ENCODE results near the gene PCBD2. TPM values are rescaled to one million over a fixed set of nuclear protein-coding genes. Genes with fewer than 3 reads are reported as not detected.
"Not testable (repeated sequence)": the region's sequence is repeated elsewhere in the genome, so short reads cannot be mapped to it uniquely, and the experiment has no call there.

Gene PCBD2
- total RNA-seq = 10.6 TPM
- 10 to 100 TPM; 10.3 to 12.5 (median 11.5) TPM for polyA plus RNA-seq

DNA sequence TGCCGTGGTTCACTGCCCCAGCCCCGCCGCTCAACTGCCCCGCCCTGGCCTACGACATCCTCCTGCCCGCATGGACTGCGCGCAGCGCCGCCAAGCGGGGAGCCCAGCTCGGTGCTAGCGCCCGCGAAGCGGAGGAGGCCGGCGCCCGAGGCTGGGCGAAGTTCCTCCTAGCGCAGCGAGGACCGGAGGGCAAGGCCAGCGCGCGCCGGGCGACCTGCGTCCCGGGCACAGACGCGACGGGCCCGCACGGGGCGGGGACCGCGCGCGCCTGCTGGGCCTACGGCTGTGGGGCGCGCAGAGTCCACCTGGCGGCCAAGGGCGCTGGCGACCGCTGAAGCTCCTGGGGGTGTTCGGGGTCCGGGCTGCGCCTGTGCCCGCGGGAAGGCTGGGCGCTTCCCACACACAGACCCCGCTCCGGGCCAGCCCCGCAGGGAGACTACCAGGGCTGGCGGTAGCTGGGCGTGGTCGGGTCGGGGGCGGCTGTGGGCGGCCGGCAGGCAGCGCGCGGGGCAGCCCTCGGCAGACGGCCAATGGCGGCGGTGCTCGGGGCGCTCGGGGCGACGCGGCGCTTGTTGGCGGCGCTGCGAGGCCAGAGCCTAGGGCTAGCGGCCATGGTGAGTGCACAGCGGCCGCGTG, at the start of gene PCBD2:
TSS of gene PCBD2 (plus strand) at position 522 of the 636 bp plus-strand sequence. CDS start at position 531, 9 bp downstream.
- H3K36me3 ChIP-seq (ENCODE audit: control insufficient read depth, insufficient read depth, low read length) = peaks cover 11% of the 10 kb centered on the region
- H3K9me3 ChIP-seq (ENCODE audit: control insufficient read depth in 2 of 2, low read length in 2 of 2) = no peaks in the 10 kb centered on the region
- H3K27me3 ChIP-seq (ENCODE audit: control insufficient read depth, insufficient read depth, low read length) = no peaks in the 10 kb centered on the region
- Mint-ChIP-seq H3K27ac (peak within 1 kb of the TSS; percentile 98 to 100 (median 98)), H3K27me3 (no peaks in the 10 kb centered on the region), H3K4me3 (peak within 1 kb of the TSS; percentile 95 to 98 (median 97)), H3K9me3 (no peaks in the 10 kb centered on the region), H3K4me1 (peaks cover 0 to 17% (median 8%) of the 10 kb centered on the region in 4 donors), H3K36me3 (peaks cover 9% of the 10 kb centered on the region)
- ATAC-seq (ENCODE audit: low read depth in 2 of 2) = peak; percentile 89 to 91
- peak; percentile 80 to 96 (median 91) for DNase-seq
- peak within 1 kb of the TSS; percentile 89 for H3K4me3 ChIP-seq (ENCODE audit: low read depth, low read length)
- H3K27ac ChIP-seq (ENCODE audit: insufficient read depth, low read length, poor library complexity, severe bottlenecking) = peak within 1 kb of the TSS; percentile 91
- H3K4me1 ChIP-seq (ENCODE audit: control insufficient read depth, insufficient read depth, low read length, poor library complexity, severe bottlenecking) = peaks cover 4% of the 10 kb centered on the region

DNA sequence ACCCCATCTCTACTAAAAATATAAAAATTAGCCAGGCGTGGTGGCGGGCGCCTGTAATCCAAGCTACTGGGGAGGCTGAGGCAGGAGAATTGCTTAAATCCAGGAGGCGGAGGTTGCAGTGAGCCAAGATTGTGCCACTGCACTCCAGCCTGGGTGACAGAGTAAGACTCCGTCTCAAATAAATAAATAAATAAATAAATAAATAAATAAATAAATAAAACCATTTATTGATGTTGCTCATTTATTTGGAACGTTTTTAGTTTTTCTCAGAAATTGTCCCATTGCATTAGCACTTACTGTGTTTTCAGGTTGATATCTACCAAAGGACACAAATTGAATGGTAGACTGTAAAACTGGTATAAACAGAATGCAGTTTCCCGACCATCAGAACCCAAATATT, 48.5 kb upstream of the PCBD2 start:
- H3K9me3 Mint-ChIP-seq; H3K4me3 ChIP-seq (ENCODE audit: low read depth, low read length); DNase-seq; H3K27me3 Mint-ChIP-seq; H3K9me3 ChIP-seq (ENCODE audit: control insufficient read depth in 2 of 2, low read length in 2 of 2); H3K27me3 ChIP-seq (ENCODE audit: control insufficient read depth, insufficient read depth, low read length); H3K4me3 Mint-ChIP-seq; H3K4me1 ChIP-seq (ENCODE audit: control insufficient read depth, insufficient read depth, low read length, poor library complexity, severe bottlenecking); H3K27ac ChIP-seq (ENCODE audit: insufficient read depth, low read length, poor library complexity, severe bottlenecking); ATAC-seq (ENCODE audit: low read depth in 2 of 2); H3K27ac Mint-ChIP-seq: not testable (repeated sequence)
- H3K36me3 ChIP-seq (ENCODE audit: control insufficient read depth, insufficient read depth, low read length) = peaks cover 46% of the 10 kb centered on the region
- Mint-ChIP-seq H3K36me3 (peaks cover 34% of the 10 kb centered on the region), H3K4me1 (peaks cover 11 to 41% (median 24%) of the 10 kb centered on the region in 4 donors)

DNA sequence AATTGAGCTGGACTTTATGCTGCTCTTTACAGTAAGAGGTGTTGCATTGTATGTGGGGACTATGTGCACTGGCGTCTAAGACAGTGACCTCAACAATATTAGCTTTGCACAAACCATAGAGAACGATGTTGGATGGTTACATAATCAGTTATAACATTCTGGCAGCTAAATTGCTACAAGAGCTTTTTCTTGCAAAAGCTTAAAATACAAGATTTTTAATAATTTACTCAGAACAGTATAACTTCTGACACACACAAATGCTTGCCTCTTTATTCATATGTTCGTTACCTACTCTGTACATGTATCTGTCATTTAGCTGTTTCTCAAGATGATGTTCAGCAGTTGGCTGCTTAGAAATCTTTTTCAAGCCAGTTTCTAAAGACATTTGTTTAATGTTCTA, 47.5 kb upstream of the PCBD2 start:
- Histone ChIP-seq H3K4me3 (ENCODE audit: low read depth, low read length) (no peak overlapping the region), H3K9me3 (ENCODE audit: control insufficient read depth in 2 of 2, low read length in 2 of 2) (no peaks in the 10 kb centered on the region), H3K27ac (ENCODE audit: insufficient read depth, low read length, poor library complexity, severe bottlenecking) (no peak overlapping the region), H3K4me1 (ENCODE audit: control insufficient read depth, insufficient read depth, low read length, poor library complexity, severe bottlenecking) (peaks cover 6% of the 10 kb centered on the region), H3K36me3 (ENCODE audit: control insufficient read depth, insufficient read depth, low read length) (peaks cover 46% of the 10 kb centered on the region), H3K27me3 (ENCODE audit: control insufficient read depth, insufficient read depth, low read length) (no peaks in the 10 kb centered on the region)
- ATAC-seq (ENCODE audit: low read depth in 2 of 2) (no peak), DNase-seq (no peak)
- Mint-ChIP-seq H3K9me3 (no peaks in the 10 kb centered on the region), H3K4me3 (no peak overlapping the region), H3K36me3 (peaks cover 32% of the 10 kb centered on the region), H3K27me3 (no peaks in the 10 kb centered on the region), H3K27ac (peak overlapping the region in 1 of 3 donors; percentile 52), H3K4me1 (peaks cover 9 to 33% (median 19%) of the 10 kb centered on the region in 4 donors)

DNA sequence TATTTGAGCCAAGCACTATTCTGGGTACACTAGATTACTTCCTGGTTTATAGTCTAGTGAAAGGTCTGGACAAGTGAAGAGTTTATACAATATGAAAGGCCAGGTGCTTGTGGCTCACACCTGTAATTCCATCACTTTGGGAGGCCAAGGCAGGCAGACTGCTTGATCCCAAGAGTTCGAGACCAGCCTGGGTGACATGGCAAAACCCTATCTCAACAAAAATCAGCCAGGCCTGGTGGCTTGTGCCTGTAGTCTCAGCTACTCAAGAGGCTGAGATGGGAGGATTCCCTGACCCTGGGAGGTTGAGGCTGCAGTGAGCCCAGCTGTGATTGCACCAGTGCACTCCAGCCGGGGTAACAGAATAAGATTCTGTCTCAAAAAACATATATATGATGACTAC, 40.2 kb upstream of the PCBD2 start:
- Histone ChIP-seq H3K4me3 (ENCODE audit: low read depth, low read length) (no peak overlapping the region), H3K36me3 (ENCODE audit: control insufficient read depth, insufficient read depth, low read length) (peaks cover 4% of the 10 kb centered on the region), H3K27me3 (ENCODE audit: control insufficient read depth, insufficient read depth, low read length) (no peaks in the 10 kb centered on the region), H3K4me1 (ENCODE audit: control insufficient read depth, insufficient read depth, low read length, poor library complexity, severe bottlenecking) (no peaks in the 10 kb centered on the region), H3K9me3 (ENCODE audit: control insufficient read depth in 2 of 2, low read length in 2 of 2) (no peaks in the 10 kb centered on the region), H3K27ac (ENCODE audit: insufficient read depth, low read length, poor library complexity, severe bottlenecking) (no peak overlapping the region)
- H3K27me3 Mint-ChIP-seq = no peaks in the 10 kb centered on the region
- ATAC-seq (ENCODE audit: low read depth in 2 of 2) = no peak
- H3K9me3 Mint-ChIP-seq = no peaks in the 10 kb centered on the region
- no peak overlapping the region for H3K27ac Mint-ChIP-seq
- H3K4me1 Mint-ChIP-seq = peaks cover 0 to 4% (median 0%) of the 10 kb centered on the region in 4 donors
- no peak overlapping the region for H3K4me3 Mint-ChIP-seq
- peaks cover 13% of the 10 kb centered on the region for H3K36me3 Mint-ChIP-seq
- no peak for DNase-seq

DNA sequence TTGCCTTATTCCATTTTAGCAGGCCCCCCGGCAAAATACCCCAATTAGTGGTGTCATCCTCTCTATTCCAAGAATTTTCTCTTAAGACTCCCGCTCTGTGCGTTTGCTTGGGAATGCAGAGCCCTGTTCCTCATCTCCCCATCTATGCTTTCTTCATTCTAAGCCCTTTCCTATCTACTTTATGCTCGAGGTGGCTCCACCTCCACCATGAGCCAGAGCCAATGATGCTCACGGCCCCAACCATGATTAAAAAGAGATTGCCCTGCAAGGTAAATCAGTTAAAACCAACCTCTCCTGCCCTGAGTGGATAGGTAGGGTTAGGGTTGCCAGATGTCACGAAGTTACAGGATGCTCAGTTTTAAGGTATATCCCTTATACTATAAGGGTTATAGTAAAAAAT, 31.4 kb upstream of the PCBD2 start:
- H3K4me3 Mint-ChIP-seq = peak overlapping the region; percentile 95 to 96 (median 96)
- peaks cover 6% of the 10 kb centered on the region for H3K36me3 Mint-ChIP-seq
- peak overlapping the region; percentile 90 to 98 (median 97) for H3K27ac Mint-ChIP-seq
- Histone ChIP-seq H3K36me3 (ENCODE audit: control insufficient read depth, insufficient read depth, low read length) (no peaks in the 10 kb centered on the region), H3K27me3 (ENCODE audit: control insufficient read depth, insufficient read depth, low read length) (no peaks in the 10 kb centered on the region), H3K4me1 (ENCODE audit: control insufficient read depth, insufficient read depth, low read length, poor library complexity, severe bottlenecking) (peaks cover 35% of the 10 kb centered on the region), H3K9me3 (ENCODE audit: control insufficient read depth in 2 of 2, low read length in 2 of 2) (no peaks in the 10 kb centered on the region), H3K27ac (ENCODE audit: insufficient read depth, low read length, poor library complexity, severe bottlenecking) (peak overlapping the region; percentile 88), H3K4me3 (ENCODE audit: low read depth, low read length) (peak overlapping the region; percentile 89)
- peaks cover 22 to 45% (median 32%) of the 10 kb centered on the region in 4 donors for H3K4me1 Mint-ChIP-seq
- H3K27me3 Mint-ChIP-seq = no peaks in the 10 kb centered on the region
- no peak for ATAC-seq (ENCODE audit: low read depth in 2 of 2)
- peak in 2 of 3 donors; percentile 11 to 47 for DNase-seq
- H3K9me3 Mint-ChIP-seq = no peaks in the 10 kb centered on the region

DNA sequence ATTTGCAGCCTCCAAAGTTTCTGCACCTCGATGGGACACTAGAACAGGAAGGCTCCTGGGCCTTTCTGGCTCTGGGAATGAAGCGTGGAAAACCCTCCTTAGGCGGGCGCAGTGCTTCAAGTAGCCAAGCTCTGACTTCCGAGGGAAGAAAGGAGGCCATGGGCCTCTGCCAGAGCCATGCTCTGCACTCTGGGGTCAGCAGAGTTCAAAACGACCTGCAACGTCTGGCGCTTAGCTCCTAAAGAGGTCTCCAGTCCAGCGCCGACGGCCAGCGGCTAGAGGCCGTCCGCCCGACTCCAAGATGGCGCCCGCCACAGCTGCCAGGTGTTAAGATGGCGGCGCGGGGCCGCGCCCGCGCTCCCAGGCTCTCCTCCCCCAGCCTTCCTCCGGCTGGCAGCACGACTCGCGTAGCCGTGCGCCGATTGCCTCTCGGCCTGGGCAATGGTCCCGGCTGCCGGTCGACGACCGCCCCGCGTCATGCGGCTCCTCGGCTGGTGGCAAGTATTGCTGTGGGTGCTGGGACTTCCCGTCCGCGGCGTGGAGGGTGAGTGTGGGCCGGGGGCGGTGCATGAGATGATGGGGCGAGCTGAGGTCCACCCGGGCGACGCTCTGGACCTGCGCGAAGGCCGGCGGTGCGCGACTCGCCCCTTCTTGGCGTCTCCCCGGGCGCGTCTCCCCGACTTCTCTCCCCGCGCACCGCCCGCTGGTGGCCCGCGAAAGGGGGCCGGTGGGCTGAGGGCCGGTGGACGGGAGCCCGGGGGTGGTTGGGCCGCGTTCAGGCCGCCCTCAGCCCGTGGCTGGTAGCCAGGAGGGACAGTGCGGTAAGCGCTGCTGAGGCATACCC, 30.7 kb upstream of the PCBD2 start, which contains the start of gene TXNDC15:
TSS of gene TXNDC15 (plus strand) at position 385 of the 844 bp plus-strand sequence. CDS start at position 442, 57 bp downstream.
- Mint-ChIP-seq H3K36me3 (peaks cover 9% of the 10 kb centered on the region), H3K27ac (peak within 1 kb of the TSS; percentile 93 to 98 (median 97)), H3K9me3 (no peaks in the 10 kb centered on the region), H3K4me1 (peaks cover 27 to 51% (median 35%) of the 10 kb centered on the region in 4 donors), H3K4me3 (peak within 1 kb of the TSS; percentile 95 to 96 (median 96)), H3K27me3 (no peaks in the 10 kb centered on the region)
- Histone ChIP-seq H3K27me3 (ENCODE audit: control insufficient read depth, insufficient read depth, low read length) (no peaks in the 10 kb centered on the region), H3K4me1 (ENCODE audit: control insufficient read depth, insufficient read depth, low read length, poor library complexity, severe bottlenecking) (peaks cover 35% of the 10 kb centered on the region), H3K4me3 (ENCODE audit: low read depth, low read length) (peak within 1 kb of the TSS; percentile 96), H3K36me3 (ENCODE audit: control insufficient read depth, insufficient read depth, low read length) (no peaks in the 10 kb centered on the region), H3K9me3 (ENCODE audit: control insufficient read depth in 2 of 2, low read length in 2 of 2) (no peaks in the 10 kb centered on the region), H3K27ac (ENCODE audit: insufficient read depth, low read length, poor library complexity, severe bottlenecking) (peak within 1 kb of the TSS; percentile 88)
- ATAC-seq (ENCODE audit: low read depth in 2 of 2) = peak; percentile 92 to 96
- peak; percentile 76 to 90 (median 81) for DNase-seq

DNA sequence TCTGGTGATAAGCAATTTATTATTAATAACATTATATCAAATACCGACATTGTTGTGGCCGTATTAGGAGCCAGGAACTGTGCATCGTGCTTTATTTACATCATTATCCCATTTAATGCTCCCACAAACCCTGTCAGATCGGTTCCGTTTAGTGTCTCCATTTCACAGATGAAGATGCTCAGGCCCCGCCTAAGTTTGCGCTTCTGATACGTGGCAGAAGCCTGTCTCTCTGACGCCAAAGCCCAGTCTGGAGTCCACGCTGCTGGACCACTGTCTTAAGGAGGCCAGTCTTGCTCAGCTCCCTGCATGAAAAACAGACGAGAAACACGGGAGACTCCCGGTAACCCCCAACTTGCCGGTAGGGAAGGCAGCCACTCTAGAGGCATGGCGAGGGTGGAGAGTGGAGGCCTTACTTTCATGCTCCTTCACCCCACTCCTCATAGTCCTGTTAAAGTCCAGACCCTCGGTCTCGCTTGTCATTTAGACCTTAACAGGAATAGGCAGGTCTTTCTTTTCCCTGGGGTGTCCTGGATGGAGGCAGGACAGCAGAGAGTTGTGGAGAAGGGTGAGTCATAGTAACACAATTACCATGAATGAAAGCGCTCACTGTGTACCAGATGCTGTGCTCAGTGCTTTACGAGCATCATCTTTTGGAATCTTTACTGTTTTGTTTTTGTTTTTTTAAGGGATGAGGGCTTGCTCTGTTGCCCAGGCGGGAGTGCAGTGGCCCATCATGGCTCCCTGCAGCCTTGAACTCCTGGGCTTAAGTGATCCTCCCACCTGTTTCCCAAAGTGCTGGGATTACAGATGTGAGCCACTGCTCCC, 29.9 kb upstream of the PCBD2 start:
- DNase-seq (peak; percentile 3 to 69 (median 12)), ATAC-seq (ENCODE audit: low read depth in 2 of 2) (peak in 1 of 2 donors; percentile 19)
- Mint-ChIP-seq H3K27ac (peak overlapping the region; percentile 82 to 98 (median 97)), H3K4me1 (peaks cover 27 to 59% (median 42%) of the 10 kb centered on the region in 4 donors), H3K27me3 (no peaks in the 10 kb centered on the region), H3K4me3 (peak overlapping the region; percentile 95 to 96 (median 96)), H3K9me3 (no peaks in the 10 kb centered on the region), H3K36me3 (peaks cover 12% of the 10 kb centered on the region)
- Histone ChIP-seq H3K27ac (ENCODE audit: insufficient read depth, low read length, poor library complexity, severe bottlenecking) (peak overlapping the region; percentile 88), H3K9me3 (ENCODE audit: control insufficient read depth in 2 of 2, low read length in 2 of 2) (no peaks in the 10 kb centered on the region), H3K4me1 (ENCODE audit: control insufficient read depth, insufficient read depth, low read length, poor library complexity, severe bottlenecking) (peaks cover 35% of the 10 kb centered on the region), H3K4me3 (ENCODE audit: low read depth, low read length) (peak overlapping the region; percentile 96), H3K36me3 (ENCODE audit: control insufficient read depth, insufficient read depth, low read length) (no peaks in the 10 kb centered on the region), H3K27me3 (ENCODE audit: control insufficient read depth, insufficient read depth, low read length) (no peaks in the 10 kb centered on the region)
